Measurements from ENCODE around the gene PCSK4.

- TF ChIP-seq EZH2phosphoT487 (IDR thresholded peaks at IDR 0.05; ENCODE audit: borderline replicate concordance) (no peak), CTCF (IDR thresholded peaks at IDR 0.05 in 2 of 3, conservative IDR thresholded peaks at IDR 0.05 in 1 of 3; ENCODE audit: borderline replicate concordance in 1 of 3, insufficient read depth in 1 of 3, low read depth in 2 of 3, low read length in 2 of 3) (no peak), POLR2A (IDR thresholded peaks at IDR 0.05; ENCODE audit: borderline replicate concordance, extremely low read depth, insufficient read depth, insufficient read length) (no peak), POLR2AphosphoS5 (IDR thresholded peaks at IDR 0.05; ENCODE audit: low read depth, low read length) (no peak), SP1 (IDR thresholded peaks at IDR 0.05; ENCODE audit: low read depth) (no peak), CBX3 (IDR thresholded peaks at IDR 0.05; ENCODE audit: low read depth) (no peak), ATF3 (IDR thresholded peaks at IDR 0.05) (no peak), CEBPB (IDR thresholded peaks at IDR 0.05; ENCODE audit: low read depth) (no peak), REST (IDR thresholded peaks at IDR 0.05; ENCODE audit: low read depth) (no peak), SIN3A (IDR thresholded peaks at IDR 0.05; ENCODE audit: low read depth) (no peak), YY1 (IDR thresholded peaks at IDR 0.05; ENCODE audit: extremely low read depth, insufficient replicate concordance, low read depth, low read length) (no peak)
Observed at GRCh38 chr19:1508507-1508856, 18.3 kb upstream of the PCSK4 start.
